ENCODE measurements around the gene MICU1. TPM values are rescaled to one million over a fixed set of nuclear protein-coding genes. Genes with fewer than 3 reads are reported as not detected.

MICU1 gene
- total RNA-seq, 6 donors from 2014 or later, result 26.9 to 62.9 (median 47.6) TPM

DNA sequence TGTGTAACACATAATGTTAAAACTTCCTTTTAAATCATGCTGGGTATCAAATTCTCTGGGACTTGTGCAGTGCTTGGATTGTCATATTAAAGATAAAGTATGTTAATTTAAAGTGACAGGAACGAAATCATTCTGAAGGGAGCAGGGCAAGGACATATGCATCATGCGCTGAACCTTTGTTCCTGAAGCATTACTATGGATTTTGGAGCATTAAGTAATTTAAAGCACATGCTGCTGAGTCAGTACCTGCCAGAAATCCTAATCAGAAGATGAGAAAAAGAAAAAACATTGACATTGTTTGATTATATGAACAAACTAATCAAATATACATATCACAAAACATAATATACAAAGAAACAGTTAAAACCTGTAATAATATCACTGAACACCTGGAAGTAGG is 101.4 kb downstream of the MICU1 start:
- Histone ChIP-seq H3K4me3 (no peak overlapping the region), H3K27ac (no peak overlapping the region), H3K4me1 (no peaks in the 10 kb centered on the region), H3K36me3 (no peaks in the 10 kb centered on the region), H3K9me3 (no peaks in the 10 kb centered on the region), H3K27me3 (no peaks in the 10 kb centered on the region)
- DNase-seq (no peak), ATAC-seq (ENCODE audit: low FRiP score in 2 of 2) (no peak)
- WGBS, 2 donors, result 97 to 98% methylated on average over 2 of the region's 2 CpGs
- TF ChIP-seq, protein P1, sequence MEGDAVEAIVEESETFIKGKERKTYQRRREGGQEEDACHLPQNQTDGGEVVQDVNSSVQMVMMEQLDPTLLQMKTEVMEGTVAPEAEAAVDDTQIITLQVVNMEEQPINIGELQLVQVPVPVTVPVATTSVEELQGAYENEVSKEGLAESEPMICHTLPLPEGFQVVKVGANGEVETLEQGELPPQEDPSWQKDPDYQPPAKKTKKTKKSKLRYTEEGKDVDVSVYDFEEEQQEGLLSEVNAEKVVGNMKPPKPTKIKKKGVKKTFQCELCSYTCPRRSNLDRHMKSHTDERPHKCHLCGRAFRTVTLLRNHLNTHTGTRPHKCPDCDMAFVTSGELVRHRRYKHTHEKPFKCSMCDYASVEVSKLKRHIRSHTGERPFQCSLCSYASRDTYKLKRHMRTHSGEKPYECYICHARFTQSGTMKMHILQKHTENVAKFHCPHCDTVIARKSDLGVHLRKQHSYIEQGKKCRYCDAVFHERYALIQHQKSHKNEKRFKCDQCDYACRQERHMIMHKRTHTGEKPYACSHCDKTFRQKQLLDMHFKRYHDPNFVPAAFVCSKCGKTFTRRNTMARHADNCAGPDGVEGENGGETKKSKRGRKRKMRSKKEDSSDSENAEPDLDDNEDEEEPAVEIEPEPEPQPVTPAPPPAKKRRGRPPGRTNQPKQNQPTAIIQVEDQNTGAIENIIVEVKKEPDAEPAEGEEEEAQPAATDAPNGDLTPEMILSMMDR (IDR thresholded peaks at IDR 0.05), result no peak
- TF ChIP-seq POLR2AphosphoS5 (IDR thresholded peaks at IDR 0.05) (no peak), EP300 (IDR thresholded peaks at IDR 0.05) (no peak), POLR2A (IDR thresholded peaks at IDR 0.05) (no peak)

DNA sequence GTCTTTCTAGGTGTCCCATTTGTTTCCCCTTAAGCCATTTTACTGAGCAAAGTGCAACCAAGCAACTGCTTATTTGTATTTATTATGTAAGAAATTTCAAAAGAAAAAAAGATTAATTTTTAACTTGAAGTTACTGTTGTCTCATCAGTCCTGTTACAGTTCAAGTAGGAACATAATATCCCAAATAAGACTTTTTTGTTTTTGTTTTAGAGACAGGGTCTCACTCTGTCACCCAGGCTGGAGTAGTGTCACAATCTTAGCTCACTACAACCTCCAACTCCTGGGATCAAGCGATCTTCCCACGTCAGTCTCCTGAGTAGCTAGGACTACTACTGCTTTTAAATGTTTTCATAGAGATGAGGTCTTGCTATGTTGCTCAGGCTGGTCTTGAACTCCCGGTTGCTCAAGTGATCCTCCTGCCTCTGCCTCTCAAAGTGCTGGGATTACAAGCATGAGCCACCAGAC is 101.9 kb downstream of the MICU1 start:
- no peak for ATAC-seq (ENCODE audit: low FRiP score in 2 of 2)
- H3K27me3 ChIP-seq, result no peaks in the 10 kb centered on the region
- WGBS, 2 donors, result 89 to 91% methylated on average over 3 of the region's 3 CpGs
- peaks cover 0 to under 1% (median 0%) of the 10 kb centered on the region in 4 donors for H3K36me3 ChIP-seq
- no peak for DNase-seq
- H3K9me3 ChIP-seq, result no peaks in the 10 kb centered on the region
- no peaks in the 10 kb centered on the region for H3K4me1 ChIP-seq
- no peak overlapping the region for H3K27ac ChIP-seq
- no peak overlapping the region for H3K4me3 ChIP-seq
- TF ChIP-seq POLR2AphosphoS5 (IDR thresholded peaks at IDR 0.05) (no peak), POLR2A (IDR thresholded peaks at IDR 0.05) (no peak), EP300 (IDR thresholded peaks at IDR 0.05) (no peak)
- TF ChIP-seq, protein P1 (IDR thresholded peaks at IDR 0.05), result no peak

DNA sequence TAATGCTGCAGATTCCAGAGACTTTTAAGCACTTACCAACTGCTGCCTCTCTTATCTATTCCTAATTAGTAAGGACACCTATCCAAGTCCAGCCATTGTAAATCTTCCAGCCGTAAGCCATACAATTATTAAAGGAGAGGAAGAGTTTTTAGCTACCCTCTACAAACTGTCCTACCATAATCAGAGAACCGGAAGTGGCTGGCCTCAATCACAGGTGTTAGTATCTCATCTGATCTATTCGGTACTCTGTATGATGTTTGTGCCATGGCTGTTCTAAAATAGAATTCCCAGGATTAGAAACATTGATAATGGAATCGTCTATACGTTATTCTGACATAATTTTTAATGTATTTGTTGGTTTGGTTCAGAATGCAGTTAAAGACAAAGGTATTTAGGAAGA is 102.8 kb downstream of the MICU1 start:
- H3K4me1 ChIP-seq, result no peaks in the 10 kb centered on the region
- ATAC-seq (ENCODE audit: low FRiP score in 2 of 2) (no peak), DNase-seq (no peak)
- 94 to 96% methylated on average over 5 of the region's 5 CpGs for WGBS, 2 donors
- peaks cover 0 to 5% (median 0%) of the 10 kb centered on the region in 4 donors for H3K36me3 ChIP-seq
- TF ChIP-seq POLR2A (IDR thresholded peaks at IDR 0.05) (no peak), EP300 (IDR thresholded peaks at IDR 0.05) (no peak), POLR2AphosphoS5 (IDR thresholded peaks at IDR 0.05) (no peak)
- TF ChIP-seq, protein P1 (IDR thresholded peaks at IDR 0.05), result no peak
- no peaks in the 10 kb centered on the region for H3K27me3 ChIP-seq
- H3K27ac ChIP-seq, result no peak overlapping the region
- H3K9me3 ChIP-seq, result no peaks in the 10 kb centered on the region
- no peak overlapping the region for H3K4me3 ChIP-seq

DNA sequence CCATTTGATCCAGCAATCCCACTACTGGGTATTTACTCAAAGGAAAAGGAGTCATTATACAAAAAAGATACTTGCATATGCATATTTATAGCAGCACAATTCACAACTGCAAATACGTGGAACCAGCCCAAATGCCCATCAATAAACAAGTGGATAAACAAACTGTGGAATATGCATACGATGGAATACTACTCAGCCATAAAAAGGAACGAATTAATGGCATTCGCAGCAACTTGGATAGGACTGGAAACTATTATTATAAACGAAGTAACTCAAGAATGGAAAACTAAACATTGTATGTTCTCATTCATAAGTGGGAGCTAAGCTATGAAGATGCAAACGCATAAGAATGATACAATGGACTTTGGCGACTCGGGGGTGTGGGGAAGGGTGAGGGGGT is 108.6 kb downstream of the MICU1 start:
- H3K4me1 ChIP-seq, result no peaks in the 10 kb centered on the region
- H3K27ac ChIP-seq, result no peak overlapping the region
- DNase-seq, result no peak
- no peaks in the 10 kb centered on the region for H3K27me3 ChIP-seq
- no peaks in the 10 kb centered on the region for H3K9me3 ChIP-seq
- H3K36me3 ChIP-seq, result peaks cover 0 to 5% (median 0%) of the 10 kb centered on the region in 4 donors
- no peak for ATAC-seq (ENCODE audit: low FRiP score in 2 of 2)
- H3K4me3 ChIP-seq, result no peak overlapping the region
- TF ChIP-seq, protein P1 (IDR thresholded peaks at IDR 0.05), result no peak
- no peak for TF ChIP-seq EP300 (IDR thresholded peaks at IDR 0.05)
- TF ChIP-seq POLR2AphosphoS5 (IDR thresholded peaks at IDR 0.05), result no peak
- no peak for TF ChIP-seq POLR2A (IDR thresholded peaks at IDR 0.05)
- 93 to 96% methylated on average over 8 of the region's 8 CpGs for WGBS, 2 donors

DNA sequence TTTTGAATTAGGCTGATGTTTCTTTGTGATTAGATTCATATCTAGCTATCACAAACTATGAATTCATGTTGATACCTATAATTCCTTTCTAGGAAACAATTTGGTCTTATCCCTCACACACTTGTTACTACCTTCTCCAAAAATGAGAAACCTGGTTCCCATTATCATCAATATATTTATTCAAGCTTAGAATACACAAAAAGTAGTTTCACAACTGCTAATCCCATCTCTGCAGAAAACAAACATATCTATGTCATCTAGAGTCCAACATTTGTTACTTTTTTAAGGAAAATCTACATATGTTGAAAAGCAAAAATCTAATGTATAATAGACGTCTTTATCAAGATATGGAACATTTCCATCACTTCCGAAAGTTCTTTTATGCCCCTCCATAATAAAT is 110.4 kb downstream of the MICU1 start:
- TF ChIP-seq, protein P1 (IDR thresholded peaks at IDR 0.05), result no peak
- no peak for TF ChIP-seq POLR2A (IDR thresholded peaks at IDR 0.05)
- no peak for TF ChIP-seq POLR2AphosphoS5 (IDR thresholded peaks at IDR 0.05)
- TF ChIP-seq EP300 (IDR thresholded peaks at IDR 0.05), result no peak
- H3K4me3 ChIP-seq, result no peak overlapping the region
- H3K27me3 ChIP-seq, result no peaks in the 10 kb centered on the region
- DNase-seq (no peak), ATAC-seq (ENCODE audit: low FRiP score in 2 of 2) (no peak)
- H3K4me1 ChIP-seq, result peaks cover 0 to 6% (median 0%) of the 10 kb centered on the region in 4 donors
- H3K36me3 ChIP-seq, result peaks cover 0 to 5% (median 0%) of the 10 kb centered on the region in 4 donors
- 91 to 94% methylated on average over 2 of the region's 2 CpGs for WGBS, 2 donors
- no peak overlapping the region for H3K27ac ChIP-seq
- H3K9me3 ChIP-seq, result no peaks in the 10 kb centered on the region

All from upper lobe of left lung (tissue), 6 donors.